GM18519 (cell line): ENCODE measurements around the gene SLC25A36.
A peak's percentile ranks its signal among the peaks of the same experiment; 100 is the strongest.

Experiments used
- ATAC-seq: cut with Tn5 transposase; IDR thresholded peaks from one replicate; pipeline ENCODE4 v1.9.1; 2021; ENCODE audit warnings: mild to moderate bottlenecking, moderate library complexity; ENCODE audit not compliant: unreplicated experiment, low FRiP score

The SLC25A36 gene

GRCh38 chr3:140941434-140942220, at the start of gene SLC25A36:
SLC25A36 (plus strand) TSS chr3:140941836; CDS start chr3:140942055, 219 bp downstream.
- peak; percentile 96 for ATAC-seq

GRCh38 chr3:140896997-140897396, 44.6 kb upstream of the SLC25A36 start:
- no peak for ATAC-seq

GRCh38 chr3:140898340-140899180, 43.1 kb upstream of the SLC25A36 start:
- ATAC-seq: no peak

- no peak for ATAC-seq
These were observed 42.3 kb upstream of the SLC25A36 start for GRCh38 chr3:140899363-140899762.

- no peak for ATAC-seq
These were observed 38.8 kb upstream of the SLC25A36 start for GRCh38 chr3:140902791-140903190.

GRCh38 chr3:140903196-140903595, 38.4 kb upstream of the SLC25A36 start:
- ATAC-seq: no peak

GRCh38 chr3:140904521-140904920, 37.1 kb upstream of the SLC25A36 start:
- no peak for ATAC-seq

GRCh38 chr3:140905559-140905958, 36.1 kb upstream of the SLC25A36 start:
- no peak for ATAC-seq

- no peak for ATAC-seq
These were observed 34.9 kb upstream of the SLC25A36 start for GRCh38 chr3:140906785-140907184.

- no peak for ATAC-seq
These were observed 30.8 kb upstream of the SLC25A36 start for GRCh38 chr3:140910860-140911259.

- ATAC-seq: no peak
These were observed 29.8 kb upstream of the SLC25A36 start for GRCh38 chr3:140911822-140912221.

GRCh38 chr3:140913728-140914127, 27.9 kb upstream of the SLC25A36 start:
- no peak for ATAC-seq

GRCh38 chr3:140914384-140914945, 27.2 kb upstream of the SLC25A36 start:
- no peak for ATAC-seq

- no peak for ATAC-seq
These were observed 25.0 kb upstream of the SLC25A36 start for GRCh38 chr3:140916603-140917002.

- ATAC-seq: no peak
These were observed 23.9 kb upstream of the SLC25A36 start for GRCh38 chr3:140917772-140918171.

- ATAC-seq: no peak
These were observed 21.6 kb upstream of the SLC25A36 start for GRCh38 chr3:140920029-140920428.

GRCh38 chr3:140922634-140923033, 19.0 kb upstream of the SLC25A36 start:
- no peak for ATAC-seq

- no peak for ATAC-seq
These were observed 17.4 kb upstream of the SLC25A36 start for GRCh38 chr3:140924097-140924873.

GRCh38 chr3:140927279-140928069, 14.2 kb upstream of the SLC25A36 start:
- ATAC-seq: no peak

- ATAC-seq: no peak
These were observed 12.2 kb upstream of the SLC25A36 start for GRCh38 chr3:140929446-140929845.
